ENCODE data around the gene TSC22D1.

TSC22D1 gene

GRCh38 chr13:44449999-44450821, 125.9 kb downstream of the TSC22D1 start:
- DNase-seq, result no peak

- no peak for DNase-seq
These were observed 127.3 kb downstream of the TSC22D1 start for GRCh38 chr13:44448875-44449274.

GRCh38 chr13:44448373-44448772, 127.8 kb downstream of the TSC22D1 start:
- no peak for DNase-seq

- DNase-seq, result no peak
These were observed 128.3 kb downstream of the TSC22D1 start for GRCh38 chr13:44447783-44448321.

- no peak for DNase-seq
These were observed 136.0 kb downstream of the TSC22D1 start for GRCh38 chr13:44440046-44440608.

- no peak for DNase-seq
These were observed 136.6 kb downstream of the TSC22D1 start for GRCh38 chr13:44439452-44440024.

GRCh38 chr13:44438234-44438579, 137.9 kb downstream of the TSC22D1 start:
- no peak for DNase-seq

- DNase-seq, result no peak
These were observed 138.5 kb downstream of the TSC22D1 start for GRCh38 chr13:44437356-44438233.

- peak; percentile 62 for DNase-seq
These were observed 139.4 kb downstream of the TSC22D1 start for GRCh38 chr13:44436589-44437337.

- no peak for DNase-seq
These were observed 140.1 kb downstream of the TSC22D1 start for GRCh38 chr13:44435919-44436510.

GRCh38 chr13:44435142-44435918, 140.8 kb downstream of the TSC22D1 start:
- peak; percentile 87 for DNase-seq

GRCh38 chr13:44434766-44435141, 141.4 kb downstream of the TSC22D1 start:
- DNase-seq, result no peak

GRCh38 chr13:44433863-44434765, 142.0 kb downstream of the TSC22D1 start:
- no peak for DNase-seq

GRCh38 chr13:44432650-44433049, 143.5 kb downstream of the TSC22D1 start:
- no peak for DNase-seq

GRCh38 chr13:44431150-44431549, 145.0 kb downstream of the TSC22D1 start:
- DNase-seq, result no peak

- no peak for DNase-seq
These were observed 146.8 kb downstream of the TSC22D1 start for GRCh38 chr13:44429311-44429710.

- no peak for DNase-seq
These were observed 149.7 kb downstream of the TSC22D1 start for GRCh38 chr13:44426461-44426860.

GRCh38 chr13:44425815-44426078, 150.4 kb downstream of the TSC22D1 start:
- no peak for DNase-seq

- DNase-seq, result no peak
These were observed 150.9 kb downstream of the TSC22D1 start for GRCh38 chr13:44425041-44425814.

Data from activated CD8-positive, alpha-beta memory T cell treated with anti-CD3 and anti-CD28 coated beads, Interleukin-2, amount 50 U/mL, for 48 hours (primary cell).